Measurements from ENCODE around the gene PTPRN2.
"Not testable (repeated sequence)": the region's sequence is repeated elsewhere in the genome, so short reads cannot be mapped to it uniquely, and the experiment has no call there.

PTPRN2 gene

GRCh38 chr7:158300427-158300826 lies 287.2 kb downstream of the PTPRN2 start:
- Histone ChIP-seq H3K4me1 (ENCODE audit: insufficient read depth, low read length) (no peaks in the 10 kb centered on the region), H3K9me3 (ENCODE audit: control insufficient read depth, insufficient read depth, low read length) (no peaks in the 10 kb centered on the region; the same call in 1 of the 2 replicates), H3K9ac (ENCODE audit: low read depth, low read length) (no peak overlapping the region), H3K36me3 (ENCODE audit: insufficient read depth, low read length) (no peaks in the 10 kb centered on the region)

- no peaks in the 10 kb centered on the region for H3K36me3 ChIP-seq (ENCODE audit: insufficient read depth, low read length)
- H3K4me1 ChIP-seq (ENCODE audit: insufficient read depth, low read length), result no peaks in the 10 kb centered on the region
- H3K9me3 ChIP-seq (ENCODE audit: control insufficient read depth, insufficient read depth, low read length), result no peaks in the 10 kb centered on the region; the same call in 1 of the 2 replicates
- H3K9ac ChIP-seq (ENCODE audit: low read depth, low read length), result no peak overlapping the region
Measured at GRCh38 chr7:158299607-158300006, 288.0 kb downstream of the PTPRN2 start.

- Histone ChIP-seq H3K9ac (ENCODE audit: low read depth, low read length) (no peak overlapping the region), H3K4me1 (ENCODE audit: insufficient read depth, low read length) (peaks cover 4% of the 10 kb centered on the region; the same call in 1 of the 2 replicates), H3K36me3 (ENCODE audit: insufficient read depth, low read length) (no peaks in the 10 kb centered on the region), H3K9me3 (ENCODE audit: control insufficient read depth, insufficient read depth, low read length) (no peaks in the 10 kb centered on the region; the same call in 1 of the 2 replicates)
Measured at GRCh38 chr7:158296798-158297104, 290.9 kb downstream of the PTPRN2 start.

GRCh38 chr7:158295966-158296797 lies 291.4 kb downstream of the PTPRN2 start:
- no peaks in the 10 kb centered on the region for H3K36me3 ChIP-seq (ENCODE audit: insufficient read depth, low read length)
- H3K9ac ChIP-seq (ENCODE audit: low read depth, low read length), result no peak overlapping the region
- no peaks in the 10 kb centered on the region; the same call in 1 of the 2 replicates for H3K9me3 ChIP-seq (ENCODE audit: control insufficient read depth, insufficient read depth, low read length)
- H3K4me1 ChIP-seq (ENCODE audit: insufficient read depth, low read length), result peaks cover 8% of the 10 kb centered on the region; the same call in 1 of the 2 replicates

- not testable (repeated sequence) for H3K4me1 ChIP-seq (ENCODE audit: insufficient read depth, low read length); H3K36me3 ChIP-seq (ENCODE audit: insufficient read depth, low read length); H3K9me3 ChIP-seq (ENCODE audit: control insufficient read depth, insufficient read depth, low read length); H3K9ac ChIP-seq (ENCODE audit: low read depth, low read length)
Measured at GRCh38 chr7:158294468-158295215, 293.0 kb downstream of the PTPRN2 start.

GRCh38 chr7:158292948-158293347 lies 294.7 kb downstream of the PTPRN2 start:
- Histone ChIP-seq H3K9ac (ENCODE audit: low read depth, low read length) (no peak overlapping the region), H3K4me1 (ENCODE audit: insufficient read depth, low read length) (peaks cover 8% of the 10 kb centered on the region; the same call in 1 of the 2 replicates), H3K9me3 (ENCODE audit: control insufficient read depth, insufficient read depth, low read length) (no peaks in the 10 kb centered on the region; the same call in 1 of the 2 replicates), H3K36me3 (ENCODE audit: insufficient read depth, low read length) (no peaks in the 10 kb centered on the region)

GRCh38 chr7:158291998-158292397 lies 295.6 kb downstream of the PTPRN2 start:
- Histone ChIP-seq H3K4me1 (ENCODE audit: insufficient read depth, low read length) (peaks cover 8% of the 10 kb centered on the region; the same call in 1 of the 2 replicates), H3K36me3 (ENCODE audit: insufficient read depth, low read length) (no peaks in the 10 kb centered on the region), H3K9ac (ENCODE audit: low read depth, low read length) (no peak overlapping the region; the same call in 1 of the 2 replicates), H3K9me3 (ENCODE audit: control insufficient read depth, insufficient read depth, low read length) (no peaks in the 10 kb centered on the region; the same call in 1 of the 2 replicates)

- no peak overlapping the region for H3K9ac ChIP-seq (ENCODE audit: low read depth, low read length)
- no peaks in the 10 kb centered on the region for H3K36me3 ChIP-seq (ENCODE audit: insufficient read depth, low read length)
- H3K4me1 ChIP-seq (ENCODE audit: insufficient read depth, low read length), result peaks cover 8% of the 10 kb centered on the region; the same call in 1 of the 2 replicates
- H3K9me3 ChIP-seq (ENCODE audit: control insufficient read depth, insufficient read depth, low read length), result no peaks in the 10 kb centered on the region; the same call in 1 of the 2 replicates
Measured at GRCh38 chr7:158289761-158290523, 297.7 kb downstream of the PTPRN2 start.

GRCh38 chr7:158289231-158289630 lies 298.4 kb downstream of the PTPRN2 start:
- H3K36me3 ChIP-seq (ENCODE audit: insufficient read depth, low read length), result no peaks in the 10 kb centered on the region
- no peaks in the 10 kb centered on the region; the same call in 1 of the 2 replicates for H3K9me3 ChIP-seq (ENCODE audit: control insufficient read depth, insufficient read depth, low read length)
- H3K4me1 ChIP-seq (ENCODE audit: insufficient read depth, low read length), result peaks cover 8% of the 10 kb centered on the region; the same call in 1 of the 2 replicates
- H3K9ac ChIP-seq (ENCODE audit: low read depth, low read length), result no peak overlapping the region

- no peak overlapping the region for H3K9ac ChIP-seq (ENCODE audit: low read depth, low read length)
- no peaks in the 10 kb centered on the region for H3K36me3 ChIP-seq (ENCODE audit: insufficient read depth, low read length)
- no peaks in the 10 kb centered on the region; the same call in 1 of the 2 replicates for H3K9me3 ChIP-seq (ENCODE audit: control insufficient read depth, insufficient read depth, low read length)
- H3K4me1 ChIP-seq (ENCODE audit: insufficient read depth, low read length), result no peaks in the 10 kb centered on the region; the same call in 1 of the 2 replicates
Measured at GRCh38 chr7:158286210-158286609, 301.4 kb downstream of the PTPRN2 start.

GRCh38 chr7:158285383-158285770 lies 302.2 kb downstream of the PTPRN2 start:
- no peak overlapping the region for H3K9ac ChIP-seq (ENCODE audit: low read depth, low read length)
- no peaks in the 10 kb centered on the region for H3K36me3 ChIP-seq (ENCODE audit: insufficient read depth, low read length)
- H3K4me1 ChIP-seq (ENCODE audit: insufficient read depth, low read length), result no peaks in the 10 kb centered on the region
- no peaks in the 10 kb centered on the region; the same call in 1 of the 2 replicates for H3K9me3 ChIP-seq (ENCODE audit: control insufficient read depth, insufficient read depth, low read length)

GRCh38 chr7:158284617-158285382 lies 302.8 kb downstream of the PTPRN2 start:
- Histone ChIP-seq H3K9ac (ENCODE audit: low read depth, low read length) (no peak overlapping the region), H3K4me1 (ENCODE audit: insufficient read depth, low read length) (no peaks in the 10 kb centered on the region), H3K36me3 (ENCODE audit: insufficient read depth, low read length) (no peaks in the 10 kb centered on the region), H3K9me3 (ENCODE audit: control insufficient read depth, insufficient read depth, low read length) (no peaks in the 10 kb centered on the region; the same call in 1 of the 2 replicates)

GRCh38 chr7:158284121-158284520 lies 303.5 kb downstream of the PTPRN2 start:
- Histone ChIP-seq H3K9me3 (ENCODE audit: control insufficient read depth, insufficient read depth, low read length) (no peaks in the 10 kb centered on the region; the same call in 1 of the 2 replicates), H3K9ac (ENCODE audit: low read depth, low read length) (no peak overlapping the region), H3K36me3 (ENCODE audit: insufficient read depth, low read length) (no peaks in the 10 kb centered on the region), H3K4me1 (ENCODE audit: insufficient read depth, low read length) (no peaks in the 10 kb centered on the region)

Data from ES-I3 (cell line).